Activated CD4-positive, alpha-beta T cell treated with anti-CD3 and anti-CD28 coated beads, Interleukin-2, amount 10 ng/mL, durations not matched to agents 7 days and 5 days (primary cell): Measurements from ENCODE around the gene ACOX2. TPM values are rescaled to one million over a fixed set of nuclear protein-coding genes. Genes with fewer than 3 reads are reported as not detected.
"Not testable (repeated sequence)": the region's sequence is repeated elsewhere in the genome, so short reads cannot be mapped to it uniquely, and the experiment has no call there.

Source experiments
- CTCF ChIA-PET: fragments of 350-600 bp; sonication (Branson Sonifier 250); formaldehyde crosslinking; loops from one replicate; lab custom pipeline; 2021; ENCODE audit warnings: antibody characterized with exemption; lab: Charles Lee
- POLR2A ChIA-PET: fragments of 350-600 bp; sonication (Branson Sonifier 250); formaldehyde crosslinking; loops from one replicate; lab custom pipeline; 2021; ENCODE audit warnings: antibody characterized with exemption; lab: Charles Lee
- DNase-seq: peaks from one replicate; pipeline ENCODE4 v3.0.0-alpha.2; 2020
- H3K27ac Mint-ChIP-seq: one replicate; pipeline ENCODE4 v1.8.0; 2021; ENCODE audit warnings: mild to moderate bottlenecking, moderate library complexity, mixed read lengths
- H3K27me3 Mint-ChIP-seq: one replicate; pipeline ENCODE4 v1.8.0; 2021; ENCODE audit warnings: mixed read lengths
- H3K36me3 Mint-ChIP-seq: one replicate; pipeline ENCODE4 v1.8.0; 2021; ENCODE audit warnings: low read depth, mixed read lengths
- H3K4me1 Mint-ChIP-seq: one replicate; pipeline ENCODE4 v1.8.0; 2021; ENCODE audit warnings: mixed read lengths
- H3K4me3 Mint-ChIP-seq: one replicate; pipeline ENCODE4 v1.8.0; 2021; ENCODE audit warnings: mild to moderate bottlenecking, moderate library complexity, mixed read lengths
- H3K9me3 Mint-ChIP-seq: one replicate; pipeline ENCODE4 v1.8.0; 2021; ENCODE audit warnings: mixed read lengths
- total RNA-seq, 2 experiments: library from RNA; stranded (reverse); gene quantifications; one replicate each; pipeline ENCODE4 v1.2.3, GENCODE V29; 2021

ACOX2 gene
- total RNA-seq, 2 experiments from 2014 or later: not detected

DNA sequence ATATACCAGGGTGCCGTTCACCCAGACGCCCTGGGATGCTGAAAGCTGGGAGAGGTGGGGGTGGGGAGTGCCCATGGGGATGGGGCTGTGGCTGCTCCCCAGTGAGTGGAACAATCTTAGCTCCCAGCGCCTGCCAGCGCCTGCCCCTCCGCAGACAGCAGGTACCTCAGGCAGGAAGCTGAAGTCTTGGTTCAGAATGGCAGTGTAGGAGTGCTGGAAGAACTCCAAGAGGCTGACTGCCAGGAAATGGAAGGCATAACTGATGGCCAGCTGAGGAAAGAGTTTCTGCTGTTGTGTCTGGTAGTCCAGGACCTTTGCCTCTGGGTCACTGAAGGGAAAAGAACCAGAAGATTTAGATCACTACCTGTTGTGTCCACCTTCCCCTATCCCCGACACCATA is 8.4 kb downstream of the ACOX2 start:
- Mint-ChIP-seq H3K27me3 (no peaks in the 10 kb centered on the region), H3K27ac (no peak overlapping the region), H3K36me3 (no peaks in the 10 kb centered on the region), H3K4me3 (no peak overlapping the region), H3K9me3 (no peaks in the 10 kb centered on the region), H3K4me1 (peaks cover 8% of the 10 kb centered on the region)
- POLR2A ChIA-PET: no interaction called here
- CTCF ChIA-PET: interaction anchor here (0.6 to 2.5 kb wide), 4 partner anchors 65 to 597 kb away, joined by 3 to 9 read pairs (median 6); partner anchors contain the start of genes HTD2 and RPP14
- DNase-seq: no peak

DNA sequence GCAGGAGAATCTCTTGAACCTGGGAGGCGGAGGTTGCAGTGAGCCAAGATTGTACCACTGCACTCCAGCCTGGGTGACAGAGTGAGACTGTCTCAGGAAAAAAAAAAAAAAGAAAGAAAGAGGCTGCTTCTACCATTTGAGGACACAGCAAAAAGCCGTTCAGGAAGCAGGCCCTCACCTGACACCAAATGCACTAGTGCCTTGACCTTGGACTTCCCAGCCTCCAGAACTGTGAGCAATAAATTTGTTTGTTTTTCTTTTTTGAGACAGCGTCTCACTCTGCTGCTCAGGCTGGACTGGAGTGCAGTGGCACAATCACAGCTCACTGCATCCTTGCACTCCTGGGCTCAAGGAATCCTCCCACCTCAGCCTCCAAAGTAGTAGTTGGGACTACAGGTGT is 9.6 kb downstream of the ACOX2 start:
- H3K9me3 Mint-ChIP-seq, DNase-seq, H3K4me3 Mint-ChIP-seq, H3K27me3 Mint-ChIP-seq, H3K27ac Mint-ChIP-seq, POLR2A ChIA-PET, H3K4me1 Mint-ChIP-seq, H3K36me3 Mint-ChIP-seq, CTCF ChIA-PET: not testable (repeated sequence)

- Mint-ChIP-seq H3K4me3 (no peak overlapping the region), H3K9me3 (no peaks in the 10 kb centered on the region), H3K4me1 (no peaks in the 10 kb centered on the region), H3K36me3 (no peaks in the 10 kb centered on the region), H3K27me3 (no peaks in the 10 kb centered on the region), H3K27ac (no peak overlapping the region)
- DNase-seq: no peak
- POLR2A ChIA-PET: no interaction called here
- CTCF ChIA-PET: interaction anchor here (1.1 to 2.0 kb wide), 2 partner anchors 13 to 54 kb away, joined by 5 read pairs; no protein-coding TSS in a partner anchor
Observed at GRCh38 chr3:58526515-58526957, 10.5 kb downstream of the ACOX2 start.

DNA sequence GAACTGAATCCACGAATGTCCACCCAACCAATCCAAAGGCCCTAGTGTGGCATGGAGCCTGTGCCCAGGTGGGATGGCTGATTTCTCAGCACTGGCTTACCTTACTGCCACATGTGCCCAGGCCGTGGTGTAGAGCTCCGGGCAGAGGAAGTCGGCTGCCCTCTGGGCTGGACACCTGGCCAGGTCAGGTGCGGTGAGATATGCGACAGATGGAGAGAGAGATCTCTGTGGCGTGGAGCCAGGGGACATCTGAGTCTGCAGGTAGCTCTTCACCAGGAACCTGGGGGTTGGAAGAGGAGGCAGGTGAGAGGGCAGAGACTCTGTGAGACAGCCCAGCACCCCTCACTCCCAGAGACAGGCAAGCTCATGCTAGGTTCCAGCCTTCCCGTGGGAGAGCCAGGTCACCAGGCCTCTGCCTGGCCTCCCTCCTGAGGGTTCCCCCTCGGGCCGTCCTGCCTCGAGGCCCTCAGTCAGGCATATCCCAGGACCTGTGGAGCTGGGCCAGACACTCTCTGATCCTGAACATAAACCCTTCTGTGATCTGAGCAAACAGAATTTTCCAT is 12.6 kb downstream of the ACOX2 start:
- H3K27ac Mint-ChIP-seq: no peak overlapping the region
- ChIA-PET CTCF (no interaction called here), POLR2A (no interaction called here)
- no peaks in the 10 kb centered on the region for H3K9me3 Mint-ChIP-seq
- no peak overlapping the region for H3K4me3 Mint-ChIP-seq
- DNase-seq: no peak
- no peaks in the 10 kb centered on the region for H3K4me1 Mint-ChIP-seq
- H3K36me3 Mint-ChIP-seq: no peaks in the 10 kb centered on the region
- H3K27me3 Mint-ChIP-seq: no peaks in the 10 kb centered on the region

GRCh38 chr3:58522759-58523425 is 14.1 kb downstream of the ACOX2 start:
- H3K27ac Mint-ChIP-seq: no peak overlapping the region
- no peak overlapping the region for H3K4me3 Mint-ChIP-seq
- ChIA-PET CTCF (interaction anchor here (0.8 to 1.6 kb wide), 3 partner anchors 8 to 217 kb away, joined by 3 to 5 read pairs (median 3); partner anchors contain the start of genes HTD2 and RPP14), POLR2A (no interaction called here)
- no peaks in the 10 kb centered on the region for H3K36me3 Mint-ChIP-seq
- DNase-seq: no peak
- H3K9me3 Mint-ChIP-seq: no peaks in the 10 kb centered on the region
- no peaks in the 10 kb centered on the region for H3K4me1 Mint-ChIP-seq
- no peaks in the 10 kb centered on the region for H3K27me3 Mint-ChIP-seq

GRCh38 chr3:58521917-58522631 is 14.9 kb downstream of the ACOX2 start:
- Mint-ChIP-seq H3K4me1 (no peaks in the 10 kb centered on the region), H3K27ac (no peak overlapping the region), H3K36me3 (no peaks in the 10 kb centered on the region), H3K9me3 (no peaks in the 10 kb centered on the region), H3K4me3 (no peak overlapping the region), H3K27me3 (no peaks in the 10 kb centered on the region)
- CTCF ChIA-PET: interaction anchor here (0.8 to 1.6 kb wide), 3 partner anchors 9 to 216 kb away, joined by 3 to 5 read pairs (median 3); partner anchors contain the start of genes HTD2 and RPP14
- DNase-seq: no peak
- POLR2A ChIA-PET: no interaction called here

DNA sequence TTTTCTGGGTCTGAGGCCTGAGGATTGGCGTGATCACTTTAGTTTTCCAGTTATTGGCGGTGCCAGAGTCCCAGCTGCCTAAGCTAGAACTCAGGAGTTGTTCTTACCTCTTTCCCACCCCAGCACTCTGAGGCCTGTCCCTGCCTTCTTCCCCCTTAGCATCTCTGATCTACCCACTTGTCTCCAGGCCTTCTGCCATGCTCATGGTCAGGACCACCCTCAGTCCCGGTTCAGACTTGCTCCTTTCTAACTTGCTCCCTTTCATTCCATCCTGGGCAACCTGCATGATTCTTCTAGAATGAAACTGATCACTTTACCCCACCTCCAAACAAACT is 15.7 kb downstream of the ACOX2 start:
- no peaks in the 10 kb centered on the region for H3K27me3 Mint-ChIP-seq
- POLR2A ChIA-PET: no interaction called here
- no peak for DNase-seq
- H3K9me3 Mint-ChIP-seq: no peaks in the 10 kb centered on the region
- CTCF ChIA-PET: no interaction called here
- no peak overlapping the region for H3K27ac Mint-ChIP-seq
- no peaks in the 10 kb centered on the region for H3K36me3 Mint-ChIP-seq
- no peaks in the 10 kb centered on the region for H3K4me1 Mint-ChIP-seq
- H3K4me3 Mint-ChIP-seq: no peak overlapping the region

DNA sequence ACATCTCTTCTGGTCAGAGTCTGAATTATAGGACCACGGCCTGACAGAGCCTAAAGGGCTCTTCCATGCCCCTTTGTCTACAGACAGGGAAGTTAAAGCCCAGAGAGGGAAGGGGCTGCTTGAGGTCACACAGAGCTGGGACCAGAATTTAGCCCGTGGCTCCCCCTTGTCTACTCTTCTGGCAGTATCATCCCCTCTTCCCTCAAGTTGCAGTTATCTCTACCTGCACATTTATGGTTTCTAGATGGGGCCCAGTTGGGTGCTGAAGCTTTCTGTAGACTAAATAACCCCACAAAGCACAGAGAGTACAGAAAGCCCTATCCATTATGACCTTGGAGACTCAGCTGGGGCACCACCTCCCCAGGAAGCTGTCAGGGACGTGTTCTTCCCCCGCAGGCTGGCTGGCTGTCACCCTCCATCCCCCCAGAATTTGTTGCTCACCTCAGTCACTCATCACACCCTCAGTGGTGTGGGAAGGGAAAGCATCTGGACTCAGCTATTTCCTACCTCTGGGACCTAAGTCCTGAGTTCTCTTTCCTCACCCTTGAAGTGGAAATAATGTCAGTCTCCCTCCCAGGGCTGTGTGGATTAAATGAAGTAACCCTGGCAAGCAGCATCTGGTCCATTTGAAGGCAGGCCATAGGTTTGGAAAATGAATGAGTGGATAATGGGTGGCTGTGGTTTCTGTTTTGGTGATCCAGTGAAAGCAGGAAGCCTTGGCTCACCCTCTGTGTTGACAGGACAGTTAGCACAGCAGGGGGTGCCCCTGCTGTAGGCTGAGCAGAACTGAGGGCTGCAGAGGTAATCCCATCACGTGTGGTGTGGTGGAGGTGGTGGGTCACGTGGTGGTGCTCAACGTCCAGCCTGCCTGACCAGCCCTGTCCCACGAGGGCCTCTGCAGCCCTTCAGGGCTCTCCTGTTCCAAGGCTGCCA is 16.3 kb downstream of the ACOX2 start:
- no peak overlapping the region for H3K4me3 Mint-ChIP-seq
- H3K27ac Mint-ChIP-seq: no peak overlapping the region
- H3K36me3 Mint-ChIP-seq: no peaks in the 10 kb centered on the region
- no peaks in the 10 kb centered on the region for H3K9me3 Mint-ChIP-seq
- H3K27me3 Mint-ChIP-seq: no peaks in the 10 kb centered on the region
- no peaks in the 10 kb centered on the region for H3K4me1 Mint-ChIP-seq
- CTCF ChIA-PET: interaction anchor here (1.4 kb wide), 1 partner anchor 15 kb away, joined by 3 read pairs; no protein-coding TSS in a partner anchor
- POLR2A ChIA-PET: no interaction called here
- DNase-seq: no peak

DNA sequence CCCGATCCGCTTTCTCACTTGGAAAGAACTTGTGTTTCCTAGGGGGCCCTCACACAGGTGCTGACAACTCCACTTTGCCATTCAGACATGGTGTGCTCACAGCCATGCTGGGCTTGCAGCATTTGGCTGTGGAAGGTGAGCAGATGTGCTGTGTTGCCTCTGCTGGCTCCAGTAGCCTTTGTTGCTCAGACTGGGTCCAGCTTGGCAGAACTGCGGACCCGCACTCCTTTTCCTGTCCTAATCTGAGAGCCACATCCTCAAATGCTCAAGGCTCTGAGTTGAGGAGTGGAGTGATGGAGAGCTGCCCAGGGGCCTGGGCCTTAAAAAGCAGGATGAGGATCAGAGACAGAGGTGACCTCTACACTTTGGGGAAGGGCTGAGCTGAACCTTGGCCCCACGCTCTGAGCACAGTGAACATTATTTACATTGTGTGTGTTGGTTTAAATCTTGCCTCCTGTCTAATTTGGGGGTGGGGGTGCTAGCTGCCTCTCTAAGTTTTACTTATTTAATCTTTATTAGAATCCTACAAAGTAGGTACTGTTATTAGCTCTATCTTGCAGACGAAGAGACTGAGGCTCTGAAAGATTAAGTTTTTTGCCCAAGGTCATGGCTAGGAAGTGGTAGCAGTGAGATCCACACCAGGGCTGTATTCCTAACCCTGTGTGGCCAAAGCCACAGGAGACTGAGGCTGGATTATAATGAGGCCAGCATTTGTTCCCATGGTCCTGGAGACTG is 17.2 kb downstream of the ACOX2 start:
- POLR2A ChIA-PET: interaction anchor here (0.6 kb wide), 2 partner anchors 29 to 59 kb away, joined by 4 read pairs; no protein-coding TSS in a partner anchor
- Mint-ChIP-seq H3K27ac (no peak overlapping the region), H3K4me1 (no peaks in the 10 kb centered on the region), H3K9me3 (no peaks in the 10 kb centered on the region), H3K36me3 (no peaks in the 10 kb centered on the region), H3K4me3 (no peak overlapping the region), H3K27me3 (no peaks in the 10 kb centered on the region)
- CTCF ChIA-PET: interaction anchor here (1.1 to 1.4 kb wide), 3 partner anchors 12 to 224 kb away, joined by 3 to 4 read pairs (median 3); no protein-coding TSS in a partner anchor
- DNase-seq: no peak

DNA sequence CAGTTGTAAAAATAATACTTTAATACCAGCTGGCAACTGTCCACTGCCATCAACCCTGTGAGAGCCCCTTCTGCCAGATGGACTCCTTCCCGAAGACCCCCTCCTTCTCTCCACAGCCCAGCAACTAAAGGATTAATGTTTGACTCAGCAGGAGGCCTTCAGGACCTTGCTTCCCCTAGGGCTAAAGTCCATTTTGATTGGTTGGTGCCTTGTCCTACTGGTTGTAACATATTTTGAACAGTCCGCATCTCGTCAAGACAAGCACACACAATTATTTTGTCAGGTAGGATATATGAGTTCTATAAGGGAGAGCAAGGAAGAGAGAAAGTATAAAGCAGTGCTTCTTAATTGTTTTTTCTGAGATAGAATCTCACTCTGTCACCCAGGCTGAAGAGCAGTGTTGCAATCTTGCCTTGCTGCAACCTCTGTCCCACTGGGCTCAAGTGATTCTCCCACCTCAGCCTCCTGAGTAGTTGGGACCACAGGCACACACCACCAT is 18.6 kb downstream of the ACOX2 start:
- Mint-ChIP-seq H3K9me3 (no peaks in the 10 kb centered on the region), H3K27ac (no peak overlapping the region), H3K4me3 (no peak overlapping the region), H3K27me3 (peaks cover 2% of the 10 kb centered on the region), H3K4me1 (no peaks in the 10 kb centered on the region), H3K36me3 (no peaks in the 10 kb centered on the region)
- ChIA-PET CTCF (interaction anchor here (0.8 to 1.1 kb wide), 2 partner anchors 10 to 286 kb away, joined by 3 read pairs; no protein-coding TSS in a partner anchor), POLR2A (no interaction called here)
- no peak for DNase-seq

GRCh38 chr3:58514405-58514804 is 22.6 kb downstream of the ACOX2 start:
- no peak overlapping the region for H3K4me3 Mint-ChIP-seq
- POLR2A ChIA-PET: no interaction called here
- no peaks in the 10 kb centered on the region for H3K9me3 Mint-ChIP-seq
- H3K4me1 Mint-ChIP-seq: no peaks in the 10 kb centered on the region
- no peak overlapping the region for H3K27ac Mint-ChIP-seq
- H3K36me3 Mint-ChIP-seq: no peaks in the 10 kb centered on the region
- H3K27me3 Mint-ChIP-seq: peaks cover 2% of the 10 kb centered on the region
- CTCF ChIA-PET: interaction anchor here (1.2 kb wide), 1 partner anchor 28 kb away, joined by 3 read pairs; no protein-coding TSS in a partner anchor
- DNase-seq: no peak
